Kidney (tissue), 14 donors: ENCODE measurements around the gene OR7G1. TPM values are rescaled to one million over a fixed set of nuclear protein-coding genes. Genes with fewer than 3 reads are reported as not detected.

Source experiments
- DNase-seq, 5 donors: peaks; one replicate each; pipeline ENCODE4 v3.0.0-alpha.2; 2013 to 2020
- FAIRE-seq: peaks from 2 replicates; lab custom pipeline; 2012; peaks lifted over from hg19 to GRCh38; lab: Jason Lieb, UNC
- H3K27ac ChIP-seq, 2 donors: one replicate each; pipeline ENCODE4 v1.7.0; 2013; ENCODE audit warnings: low read depth in 2 of 2, low read length in 2 of 2, inconsistent platforms in 1 of 2
- H3K27me3 ChIP-seq: one replicate; pipeline ENCODE4 v1.7.1; 2013; ENCODE audit warnings: low read length, inconsistent platforms; ENCODE audit not compliant: control insufficient read depth, insufficient read depth
- H3K36me3 ChIP-seq, 3 donors: one replicate each; pipeline versions ENCODE4 v1.7.0 to v1.7.1; 2013; ENCODE audit warnings: low read length in 3 of 3, control low read depth in 1 of 3, inconsistent platforms in 1 of 3; ENCODE audit not compliant: insufficient read depth in 3 of 3, control insufficient read depth in 2 of 3
- H3K4me1 ChIP-seq, 3 donors: one replicate each; pipeline versions ENCODE4 v1.7.0 to v1.7.1; 2013; ENCODE audit warnings: low read length in 3 of 3, inconsistent platforms in 1 of 3, low read depth in 1 of 3; ENCODE audit not compliant: control insufficient read depth in 2 of 3, insufficient read depth in 2 of 3
- H3K4me3 ChIP-seq, 3 donors: one replicate each; pipeline versions ENCODE4 v1.7.0 to v1.8.1; 2013; ENCODE audit warnings: low read length in 3 of 3, control low read depth in 1 of 3, inconsistent platforms in 1 of 3
- H3K9ac ChIP-seq, 3 donors: one replicate each; pipeline versions ENCODE4 v1.7.0 to v1.7.1; 2013; ENCODE audit warnings: low read length in 3 of 3, control low read depth in 1 of 3, inconsistent platforms in 1 of 3
- H3K9me3 ChIP-seq, 3 donors: one replicate each; pipeline versions ENCODE4 v1.7.0 to v1.7.1; 2013; ENCODE audit warnings: low read length in 3 of 3, control low read depth in 1 of 3, inconsistent platforms in 1 of 3; ENCODE audit not compliant: control insufficient read depth in 2 of 3, insufficient read depth in 1 of 3
- CTCF ChIP-seq: IDR thresholded peaks from 3 replicates; pipeline ENCODE4 v1.5.1; 2012; ENCODE audit warnings: mild to moderate bottlenecking, moderate library complexity, borderline replicate concordance; ENCODE audit not compliant: insufficient read depth; ENCODE audit errors: extremely low read depth
- intact Hi-C: fragments of 100-400 bp; cut with DNase I; formaldehyde crosslinking; loops from one replicate; pipeline ENCODE4 v1.11.1; 2022
- polyA plus RNA-seq: library from polyadenylated mRNA; stranded (reverse); fragments of 350-450 nt; fragmentation: Illumina TruSeq; extraction: RNeasy Lipid Tissue Mini Kit (QIAGEN cat#74804); gene quantifications from one replicate; pipeline ENCODE4 v1.2.3, GENCODE V29; 2014; ENCODE audit warnings: low read depth, low replicate concordance; ENCODE audit not compliant: insufficient read depth
- total RNA-seq: library from RNA; stranded (reverse); fragmentation: NEBNext Ultra II Directional; extraction: Animal tissue kit (Norgen Biotek cat#: 25700); gene quantifications from one replicate; pipeline ENCODE4 v1.2.1, GENCODE V29; 2021
- donor health status: control.
- donor health status: control.
- donor health status: control.
- donor health status: control.
- donor health status: control.
- donor health status: DM: yes; HTN: yes; CAD: no.
- donor health status: Normal renal cell carcinoma (clear cell type).

The OR7G1 gene
- total and polyA plus RNA-seq, 2 donors from 2014 or later: not detected

GRCh38 chr19:9078651-9079050 is 36.9 kb downstream of the OR7G1 start:
- Histone ChIP-seq H3K27ac (no peak overlapping the region), H3K4me3 (no peak overlapping the region), H3K9ac (no peak overlapping the region), H3K27me3 (no peaks in the 10 kb centered on the region), H3K9me3 (no peaks in the 10 kb centered on the region), H3K36me3 (no peaks in the 10 kb centered on the region), H3K4me1 (peaks cover 0 to 4% (median 0%) of the 10 kb centered on the region in 3 donors)
- no peak for DNase-seq
- TF ChIP-seq CTCF: no peak
- no peak for FAIRE-seq
- intact Hi-C loops: loop anchor here (10.0 kb wide), 1 partner anchor 424 kb away; no protein-coding TSS in a partner anchor

DNA sequence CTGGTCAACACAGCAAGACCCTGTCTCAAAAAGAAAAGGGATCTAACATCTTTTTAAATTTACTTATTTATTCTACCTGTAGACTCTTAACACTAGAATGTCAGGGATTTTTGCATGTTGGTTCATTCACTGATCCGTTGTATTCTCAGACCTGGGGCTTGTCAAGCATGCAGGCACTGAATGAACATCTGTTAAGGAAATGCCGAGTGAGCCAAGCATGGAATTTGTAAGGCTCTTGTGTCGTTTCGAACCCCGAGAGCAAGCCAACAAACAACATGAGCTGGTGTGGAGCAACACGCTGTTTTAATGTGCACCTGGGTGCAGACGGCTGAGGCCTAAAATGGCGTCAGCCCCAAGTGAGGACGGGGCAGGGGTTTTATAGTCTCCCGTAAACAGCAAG is 38.7 kb downstream of the OR7G1 start:
- no peak for FAIRE-seq
- intact Hi-C loops: loop anchor here (10.0 kb wide), 1 partner anchor 422 kb away; no protein-coding TSS in a partner anchor

GRCh38 chr19:9075064-9075949 is 40.3 kb downstream of the OR7G1 start:
- Histone ChIP-seq H3K9ac (no peak overlapping the region), H3K27ac (no peak overlapping the region), H3K27me3 (no peaks in the 10 kb centered on the region), H3K9me3 (no peaks in the 10 kb centered on the region), H3K4me1 (peaks cover 0 to 4% (median 0%) of the 10 kb centered on the region in 3 donors), H3K4me3 (no peak overlapping the region), H3K36me3 (no peaks in the 10 kb centered on the region)
- DNase-seq (peak; percentile 68 to 96 (median 82)), FAIRE-seq (no peak)
- intact Hi-C loops: loop anchor here (10.0 kb wide), 1 partner anchor 421 kb away; no protein-coding TSS in a partner anchor
- TF ChIP-seq CTCF: no peak

More for the DNA sequence above, 38.7 kb downstream of the OR7G1 start:
- Histone ChIP-seq H3K9ac (no peak overlapping the region), H3K27ac (no peak overlapping the region), H3K36me3 (no peaks in the 10 kb centered on the region), H3K4me1 (peaks cover 0 to 4% (median 0%) of the 10 kb centered on the region in 3 donors), H3K9me3 (no peaks in the 10 kb centered on the region), H3K27me3 (no peaks in the 10 kb centered on the region), H3K4me3 (no peak overlapping the region)
- TF ChIP-seq CTCF: no peak
- DNase-seq: peak in 1 of 5 donors; percentile 37
